Panc1 (cell line): ENCODE data around the gene STAC3.

ENCODE experiments used
- TCF7L2 ChIP-seq: IDR thresholded peaks from 2 replicates; pipeline ENCODE4 v1.6.1; 2011; ENCODE audit warnings: mild to moderate bottlenecking, low read depth, low read length, inconsistent platforms
- TF ChIP-seq, protein P1 (sequence below): fragments of 450-650 bp; IDR thresholded peaks from 2 replicates; pipeline ENCODE4 v1.5.1; 2017; ENCODE audit warnings: mild to moderate bottlenecking

DNA sequence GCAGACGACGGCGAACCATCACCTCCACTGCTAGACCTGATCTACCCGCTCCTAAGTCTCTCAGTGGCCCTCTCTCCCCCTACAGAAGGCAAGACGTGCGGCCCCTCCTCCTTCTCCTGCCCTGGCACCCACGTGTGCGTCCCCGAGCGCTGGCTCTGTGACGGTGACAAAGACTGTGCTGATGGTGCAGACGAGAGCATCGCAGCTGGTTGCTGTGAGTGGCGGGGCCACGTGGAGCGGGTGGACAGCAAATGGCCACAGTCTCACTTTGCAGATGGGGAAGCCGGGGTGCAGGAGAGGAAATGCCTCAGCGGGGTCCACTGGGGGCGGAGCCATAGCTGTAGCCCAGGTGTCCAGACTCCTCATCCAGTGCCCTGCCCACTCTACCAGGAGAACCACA lies 55.8 kb downstream of the STAC3 start:
- TF ChIP-seq, protein P1, sequence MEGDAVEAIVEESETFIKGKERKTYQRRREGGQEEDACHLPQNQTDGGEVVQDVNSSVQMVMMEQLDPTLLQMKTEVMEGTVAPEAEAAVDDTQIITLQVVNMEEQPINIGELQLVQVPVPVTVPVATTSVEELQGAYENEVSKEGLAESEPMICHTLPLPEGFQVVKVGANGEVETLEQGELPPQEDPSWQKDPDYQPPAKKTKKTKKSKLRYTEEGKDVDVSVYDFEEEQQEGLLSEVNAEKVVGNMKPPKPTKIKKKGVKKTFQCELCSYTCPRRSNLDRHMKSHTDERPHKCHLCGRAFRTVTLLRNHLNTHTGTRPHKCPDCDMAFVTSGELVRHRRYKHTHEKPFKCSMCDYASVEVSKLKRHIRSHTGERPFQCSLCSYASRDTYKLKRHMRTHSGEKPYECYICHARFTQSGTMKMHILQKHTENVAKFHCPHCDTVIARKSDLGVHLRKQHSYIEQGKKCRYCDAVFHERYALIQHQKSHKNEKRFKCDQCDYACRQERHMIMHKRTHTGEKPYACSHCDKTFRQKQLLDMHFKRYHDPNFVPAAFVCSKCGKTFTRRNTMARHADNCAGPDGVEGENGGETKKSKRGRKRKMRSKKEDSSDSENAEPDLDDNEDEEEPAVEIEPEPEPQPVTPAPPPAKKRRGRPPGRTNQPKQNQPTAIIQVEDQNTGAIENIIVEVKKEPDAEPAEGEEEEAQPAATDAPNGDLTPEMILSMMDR, result no peak
- no peak for TF ChIP-seq TCF7L2
